Measurements from ENCODE around the gene RAB12.
"Not testable (repeated sequence)": the region's sequence is repeated elsewhere in the genome, so short reads cannot be mapped to it uniquely, and the experiment has no call there.

Gene RAB12

GRCh38 chr18:8639762-8640161 is 30.5 kb downstream of the RAB12 start:
- no peak overlapping the region for H3K27ac ChIP-seq
- no peaks in the 10 kb centered on the region for H3K27me3 ChIP-seq (ENCODE audit: insufficient read depth, low read depth, severe bottlenecking)
- no peak for TF ChIP-seq CTCF (IDR thresholded peaks at IDR 0.05; ENCODE audit: low read depth, low read length)
- H3K36me3 ChIP-seq: peaks cover 57% of the 10 kb centered on the region
- H3K9me3 ChIP-seq (ENCODE audit: severe bottlenecking): no peaks in the 10 kb centered on the region
- no peak for DNase-seq
- no peak overlapping the region for H3K4me3 ChIP-seq (ENCODE audit: low read depth, low read length)

GRCh38 chr18:8643326-8643878 is 34.2 kb downstream of the RAB12 start:
- no peak overlapping the region for H3K4me3 ChIP-seq (ENCODE audit: low read depth, low read length)
- peaks cover 3% of the 10 kb centered on the region for H3K9me3 ChIP-seq (ENCODE audit: severe bottlenecking)
- no peak for TF ChIP-seq CTCF (IDR thresholded peaks at IDR 0.05; ENCODE audit: low read depth, low read length)
- H3K36me3 ChIP-seq: peaks cover 25% of the 10 kb centered on the region
- H3K27me3 ChIP-seq (ENCODE audit: insufficient read depth, low read depth, severe bottlenecking): no peaks in the 10 kb centered on the region
- no peak for DNase-seq
- H3K27ac ChIP-seq: no peak overlapping the region

GRCh38 chr18:8647359-8647758 is 38.1 kb downstream of the RAB12 start:
- not testable (repeated sequence) for H3K27ac ChIP-seq; H3K36me3 ChIP-seq; DNase-seq; H3K27me3 ChIP-seq (ENCODE audit: insufficient read depth, low read depth, severe bottlenecking); H3K4me3 ChIP-seq (ENCODE audit: low read depth, low read length); H3K9me3 ChIP-seq (ENCODE audit: severe bottlenecking)

GRCh38 chr18:8651478-8652261 is 42.4 kb downstream of the RAB12 start:
- not testable (repeated sequence) for H3K27ac ChIP-seq, DNase-seq

GRCh38 chr18:8654503-8655451 is 45.5 kb downstream of the RAB12 start:
- H3K4me3 ChIP-seq (ENCODE audit: low read depth, low read length): peak overlapping the region; percentile 29; the same call in 1 of the 2 replicates
- no peaks in the 10 kb centered on the region for H3K9me3 ChIP-seq (ENCODE audit: severe bottlenecking)
- peak overlapping the region; percentile 40 for H3K27ac ChIP-seq
- H3K36me3 ChIP-seq: no peaks in the 10 kb centered on the region
- peak; percentile 37 for DNase-seq
- 0 out of 2 replicates have a peak, but pooled peaks have one; percentile 36 for TF ChIP-seq CTCF (IDR thresholded peaks at IDR 0.05; ENCODE audit: low read depth, low read length)
- H3K27me3 ChIP-seq (ENCODE audit: insufficient read depth, low read depth, severe bottlenecking): no peaks in the 10 kb centered on the region

More at GRCh38 chr18:8651478-8652261, 42.4 kb downstream of the RAB12 start:
- not testable (repeated sequence) for H3K27me3 ChIP-seq (ENCODE audit: insufficient read depth, low read depth, severe bottlenecking); H3K4me3 ChIP-seq (ENCODE audit: low read depth, low read length); H3K9me3 ChIP-seq (ENCODE audit: severe bottlenecking); H3K36me3 ChIP-seq

- no peak for TF ChIP-seq CTCF (IDR thresholded peaks at IDR 0.05; ENCODE audit: low read depth, low read length)
- H3K9me3 ChIP-seq (ENCODE audit: severe bottlenecking): no peaks in the 10 kb centered on the region
- no peaks in the 10 kb centered on the region for H3K27me3 ChIP-seq (ENCODE audit: insufficient read depth, low read depth, severe bottlenecking)
- DNase-seq: no peak
- H3K4me3 ChIP-seq (ENCODE audit: low read depth, low read length): no peak overlapping the region
- H3K27ac ChIP-seq: no peak overlapping the region
- H3K36me3 ChIP-seq: no peaks in the 10 kb centered on the region
Observed at GRCh38 chr18:8656232-8656631, 47.0 kb downstream of the RAB12 start.
